ENCODE data around the gene EEA1.

GRCh38 chr12:92900941-92901340 is 28.2 kb downstream of the EEA1 start:
- TF ChIP-seq CTCF (conservative IDR thresholded peaks at IDR 0.05 in 1 of 2, IDR thresholded peaks at IDR 0.05 in 1 of 2; ENCODE audit: low read depth in 1 of 2, low read length in 2 of 2) (no peak), EZH2 (IDR thresholded peaks at IDR 0.05; ENCODE audit: low read length, missing control alignments) (no peak)
